H1 (cell line): ENCODE measurements around the gene ARSK. TPM values are rescaled to one million over a fixed set of nuclear protein-coding genes. Genes with fewer than 3 reads are reported as not detected.

ENCODE experiments used
- BACH1 ChIP-seq: IDR thresholded peaks from 2 replicates; pipeline ENCODE4 v1.6.1; 2012; ENCODE audit warnings: low read length, improper control_type of control experiment
- PHF8 ChIP-seq: fragments of 200-600 bp; sonication (generic); conservative IDR thresholded peaks from 2 replicates; pipeline ENCODE4 v1.7.1; 2012; ENCODE audit warnings: low read depth, mild to moderate bottlenecking, inconsistent platforms, low read length, moderate library complexity
- POU5F1 ChIP-seq: IDR thresholded peaks from 2 replicates; pipeline ENCODE4 v1.6.1; 2011; ENCODE audit warnings: low read depth, mild to moderate bottlenecking, low read length, moderate library complexity
- polyA plus RNA-seq, 7 experiments: library from polyadenylated mRNA; depleted of rRNA in 3 of 7; stranded (reverse) in 5 of 7; unstranded in 2 of 7; fragments of >200 nt in 5 of 7; fragments of 200-250 nt in 2 of 7; gene quantifications; 1 replicate in 5 of 7; 2 replicates in 1 of 7; 4 replicates in 1 of 7; pipeline versions ENCODE4 v1.2.1 to v1.2.3, GENCODE V29; 2011 to 2013; ENCODE audit warnings: missing spikeins in 2 of 7, mixed read lengths in 2 of 7
- total RNA-seq: library from RNA; stranded (reverse); fragmentation: NEBNext Ultra II Directional; extraction: Animal tissue kit (Norgen Biotek cat#: 25700); gene quantifications from 2 replicates; pipeline ENCODE4 v1.2.1, GENCODE V29; 2021

Gene ARSK
- total and polyA plus RNA-seq, 2 of the 8 experiments (the other 6 are each of a cell fraction or from before 2014, with no cell fraction given) = 8.4 to 14.1 TPM

- no peak for TF ChIP-seq PHF8
- TF ChIP-seq POU5F1 = no peak
- no peak for TF ChIP-seq BACH1
Observed at GRCh38 chr5:95519151-95519550, 35.8 kb upstream of the ARSK start (continued).
